Loucy (cell line): Measurements from ENCODE around the gene PIEZO1.

Source experiments
- CTCF ChIP-seq: fragments of 200-600 bp; sonication (generic); conservative IDR thresholded peaks from 2 replicates; pipeline ENCODE4 v1.5.1; 2014; ENCODE audit warnings: mild to moderate bottlenecking, antibody characterized with exemption, low read length
- EZH2phosphoT487 ChIP-seq: fragments of 200-600 bp; IDR thresholded peaks from 2 replicates; pipeline ENCODE4 v1.6.1; 2018; ENCODE audit warnings: antibody characterized with exemption, mild to moderate bottlenecking, moderate library complexity, borderline replicate concordance

- TF ChIP-seq CTCF (no peak), EZH2phosphoT487 (no peak)
Observed at GRCh38 chr16:88702371-88703210, 82.4 kb downstream of the PIEZO1 start.
